ENCODE data around the gene ZNF669.

Gene ZNF669

DNA sequence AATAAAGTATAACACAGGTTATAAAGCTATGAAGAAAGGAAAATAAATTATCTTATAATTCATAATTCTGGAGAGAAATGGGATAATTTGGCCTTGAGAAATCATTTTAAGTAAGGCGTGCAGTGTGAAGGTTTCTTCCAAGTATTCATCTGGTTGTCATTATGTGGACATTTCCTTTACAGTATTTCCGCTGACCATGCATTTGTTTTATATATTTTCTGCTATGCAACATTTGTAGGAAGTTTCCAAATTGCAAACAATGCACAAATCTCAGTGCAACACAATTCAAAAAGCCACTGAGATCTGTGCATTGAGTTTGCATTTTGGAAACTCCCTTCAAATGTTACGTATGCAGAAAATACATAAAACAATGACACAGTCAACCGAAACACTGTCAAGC lies 43.4 kb downstream of the ZNF669 start:
- no peak for TF ChIP-seq GATA1 (IDR thresholded peaks at IDR 0.05; ENCODE audit: low read depth, low read length)
- TF ChIP-seq POLR2A (IDR thresholded peaks at IDR 0.05; ENCODE audit: low read length), result no peak

DNA sequence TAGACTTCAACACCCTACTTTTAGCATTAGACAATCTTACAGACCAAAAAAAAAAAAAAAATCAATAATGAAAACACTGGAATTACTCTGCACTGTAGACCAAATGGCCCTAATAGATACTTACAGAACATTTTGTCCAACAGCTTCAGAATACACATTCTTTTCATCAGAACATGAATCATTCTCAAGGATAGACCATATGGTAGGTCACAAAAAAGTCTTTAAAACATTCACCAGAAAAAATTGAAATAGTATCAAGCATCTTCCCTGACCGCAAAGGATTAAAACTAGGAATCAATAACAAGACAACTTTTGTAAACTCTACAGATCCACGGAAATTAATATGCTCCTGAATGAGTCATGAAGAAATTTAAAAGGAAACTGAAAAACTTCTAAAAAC lies 48.1 kb downstream of the ZNF669 start:
- DNase-seq, result no peak
- no peak for TF ChIP-seq POLR2A (IDR thresholded peaks at IDR 0.05; ENCODE audit: low read length)
- no peak for TF ChIP-seq GATA1 (IDR thresholded peaks at IDR 0.05; ENCODE audit: low read depth, low read length)

More for the DNA sequence above, 43.4 kb downstream of the ZNF669 start:
- no peak for DNase-seq

DNA sequence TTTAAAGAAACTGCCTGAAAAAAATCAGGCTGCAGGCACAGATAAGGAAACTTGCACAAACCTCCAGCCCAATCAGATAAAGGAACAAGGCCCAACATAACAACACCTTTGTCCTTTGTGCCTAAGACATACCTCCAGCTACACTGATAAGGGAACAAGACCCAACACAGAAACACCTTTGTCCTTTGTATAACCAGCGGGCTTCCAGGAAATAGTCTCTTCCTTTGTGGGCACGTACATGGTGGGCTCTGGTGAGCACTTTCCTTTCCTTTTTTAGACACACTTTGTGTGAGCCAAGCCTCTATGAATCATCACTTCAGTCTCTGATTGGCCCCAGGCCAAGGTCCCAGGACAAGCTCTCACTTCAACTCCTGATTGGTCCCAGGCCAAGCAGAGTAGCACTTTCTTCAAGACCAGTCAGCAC lies 49.2 kb downstream of the ZNF669 start:
- DNase-seq, result peak in 1 of 2 experiments; percentile 10
- TF ChIP-seq GATA1 (IDR thresholded peaks at IDR 0.05; ENCODE audit: low read depth, low read length), result no peak
- no peak for TF ChIP-seq POLR2A (IDR thresholded peaks at IDR 0.05; ENCODE audit: low read length)

Data from erythroblast (primary cell).